Mucosa of gallbladder (tissue), 1 donor: ENCODE measurements around the gene RNF40. TPM values are rescaled to one million over a fixed set of nuclear protein-coding genes. Genes with fewer than 3 reads are reported as not detected.
"Not testable (repeated sequence)": the region's sequence is repeated elsewhere in the genome, so short reads cannot be mapped to it uniquely, and the experiment has no call there.

Source experiments
- DNase-seq: peaks from one replicate; pipeline ENCODE4 v3.0.0-alpha.2; 2020; ENCODE audit warnings: low spot score
- total RNA-seq: library from RNA; stranded (reverse); gene quantifications from one replicate; pipeline ENCODE4 v1.2.1, GENCODE V29; 2021
- donor health status: DM: no; HTN: no; CAD: no.

Gene RNF40
- total RNA-seq, 1 donor from 2014 or later: 129 TPM

DNA sequence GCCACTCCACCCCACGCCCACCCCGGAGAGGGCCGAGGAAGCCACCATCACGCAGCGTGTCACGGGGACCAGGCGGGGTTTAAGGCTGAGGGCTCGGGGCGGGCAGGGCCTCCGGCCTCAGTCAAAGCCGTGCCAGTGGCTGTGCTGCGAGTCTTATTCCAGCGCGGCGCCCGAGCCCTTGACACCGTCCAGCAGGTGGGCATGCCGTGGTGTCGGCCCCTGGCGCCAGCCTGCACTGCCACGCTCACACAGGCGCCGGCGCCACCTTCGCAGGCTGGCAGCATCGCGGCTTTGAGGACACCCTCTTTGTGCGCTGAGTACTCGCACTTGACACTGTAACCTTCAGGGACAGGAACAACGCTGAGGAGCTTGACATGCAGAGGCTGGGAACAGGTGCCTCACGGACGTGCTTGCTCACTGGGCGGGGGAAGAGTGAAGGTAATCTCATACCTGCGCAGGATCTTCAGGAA is 58.9 kb downstream of the RNF40 start:
- DNase-seq: no peak

DNA sequence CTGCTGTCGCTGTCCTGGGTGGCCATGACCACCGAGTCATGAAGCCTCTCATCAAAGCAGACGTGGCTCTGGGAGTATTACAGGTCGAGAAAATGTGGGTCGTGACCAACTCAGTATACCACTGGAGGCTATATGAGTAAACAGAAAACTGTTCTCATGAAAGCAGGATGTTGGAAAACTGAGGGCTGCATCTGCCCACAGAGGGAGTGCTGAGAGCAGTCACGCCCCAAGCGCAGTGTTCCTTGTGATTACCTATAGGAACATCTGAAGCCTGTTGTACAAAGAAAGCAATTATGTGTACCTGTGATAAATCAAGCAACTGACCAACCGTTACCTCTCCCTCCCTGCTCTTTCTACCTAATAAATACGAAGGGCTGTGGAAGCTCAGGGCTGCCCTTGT is 59.3 kb downstream of the RNF40 start:
- DNase-seq: not testable (repeated sequence)

DNA sequence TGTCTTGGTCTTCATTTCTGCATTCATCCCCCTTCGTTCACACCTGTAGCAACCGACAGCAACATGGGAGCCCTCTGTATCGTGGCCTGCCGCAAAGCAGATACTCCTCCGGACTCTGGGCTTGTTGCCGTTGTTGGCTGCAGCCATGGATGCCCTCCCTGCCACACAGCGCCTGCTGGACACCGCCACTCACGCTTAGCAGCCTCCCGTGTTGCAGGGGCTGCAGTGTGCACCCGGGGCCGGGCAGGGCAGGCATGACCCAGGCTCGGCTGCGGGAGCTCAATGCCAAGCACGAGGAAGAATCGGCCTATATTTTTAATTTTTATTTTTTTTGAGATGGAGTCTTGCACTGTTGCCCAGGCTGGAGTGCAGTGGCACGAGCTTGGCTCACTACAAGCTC is 59.8 kb downstream of the RNF40 start:
- no peak for DNase-seq

Other genes with a start within 250 kb of the RNF40 start
- 61.1 TPM for gene ZNF768, start 235.8 kb upstream of the RNF40 start, total RNA-seq
- 11.9 TPM for gene ZNF747, start 227.5 kb upstream of the RNF40 start, total RNA-seq
- gene ZNF764, start 203.9 kb upstream of the RNF40 start, total RNA-seq: 12.1 TPM
- 23.5 TPM for gene ZNF688, start 190.6 kb upstream of the RNF40 start, total RNA-seq
- 24.0 TPM for gene ZNF785, start 176.6 kb upstream of the RNF40 start, total RNA-seq
- 13.6 TPM for gene ZNF689, start 151.9 kb upstream of the RNF40 start, total RNA-seq
- gene PRR14, start 111.4 kb upstream of the RNF40 start, total RNA-seq: 68.9 TPM
- gene FBRS, start 103.9 kb upstream of the RNF40 start, total RNA-seq: 84.9 TPM
- 89.5 TPM for gene SRCAP, start 63.2 kb upstream of the RNF40 start, total RNA-seq
- gene PHKG2, start 13.9 kb upstream of the RNF40 start, total RNA-seq: 39.2 TPM
- 13.2 TPM for gene CFAP119, start 260 bp upstream of the RNF40 start, total RNA-seq
- 18.9 TPM for gene ZNF629, start 24.9 kb downstream of the RNF40 start, total RNA-seq
- 37.8 TPM for gene BCL7C, start 131.8 kb downstream of the RNF40 start, total RNA-seq
- gene CTF1, start 134.3 kb downstream of the RNF40 start, total RNA-seq: 11.0 TPM
- 27.7 TPM for gene FBXL19, start 161.2 kb downstream of the RNF40 start, total RNA-seq
- 34.4 TPM for gene ORAI3, start 186.7 kb downstream of the RNF40 start, total RNA-seq
- gene SETD1A, start 195.4 kb downstream of the RNF40 start, total RNA-seq: 17.6 TPM
- gene HSD3B7, start 222.9 kb downstream of the RNF40 start, total RNA-seq: 30.6 TPM
- 0.58 TPM for gene STX1B, start 248.3 kb downstream of the RNF40 start, total RNA-seq